Activated CD4-positive, alpha-beta T cell treated with anti-CD3 and anti-CD28 coated beads, Interleukin-2, amount 50 U/mL, for 24 hours (primary cell): ENCODE results near the gene CSTB.

Source experiments
- DNase-seq, 2 donors: peaks; one replicate each; pipeline ENCODE4 v3.0.0-alpha.2; 2020; ENCODE audit warnings: low read depth in 1 of 2, low spot score in 1 of 2

The CSTB gene

GRCh38 chr21:43793243-43793642 is 17.1 kb upstream of the CSTB start:
- no peak for DNase-seq

GRCh38 chr21:43792406-43792805 is 16.3 kb upstream of the CSTB start:
- DNase-seq: no peak

- no peak for DNase-seq
These were observed 14.0 kb upstream of the CSTB start for GRCh38 chr21:43790010-43790524.

GRCh38 chr21:43789276-43790009 is 13.3 kb upstream of the CSTB start, which contains the start of gene RRP1:
RRP1 (plus strand) TSS chr21:43789577; CDS start chr21:43789630, 53 bp downstream.
- peak; percentile 88 to 93 for DNase-seq

GRCh38 chr21:43786807-43787440 is 10.8 kb upstream of the CSTB start:
- DNase-seq: no peak

GRCh38 chr21:43786300-43786806 is 10.2 kb upstream of the CSTB start:
- no peak for DNase-seq

GRCh38 chr21:43785134-43785533 is 9.0 kb upstream of the CSTB start:
- DNase-seq: no peak

- DNase-seq: no peak
These were observed 7.1 kb upstream of the CSTB start for GRCh38 chr21:43783098-43783700.

- DNase-seq: no peak
These were observed 6.5 kb upstream of the CSTB start for GRCh38 chr21:43782431-43783097.

GRCh38 chr21:43781846-43782245 is 5.7 kb upstream of the CSTB start:
- no peak for DNase-seq

GRCh38 chr21:43779660-43780059 is 3.6 kb upstream of the CSTB start:
- no peak for DNase-seq

- no peak for DNase-seq
These were observed 2.6 kb upstream of the CSTB start for GRCh38 chr21:43778469-43779335.

GRCh38 chr21:43777953-43778352 is 1.8 kb upstream of the CSTB start:
- DNase-seq: no peak

GRCh38 chr21:43775190-43775589 is 918 bp downstream of the CSTB start:
- no peak for DNase-seq

- DNase-seq: no peak
These were observed 1.9 kb downstream of the CSTB start for GRCh38 chr21:43774163-43774562.

GRCh38 chr21:43772425-43772821 is 3.7 kb downstream of the CSTB start:
- no peak for DNase-seq

- DNase-seq: no peak
These were observed 4.2 kb downstream of the CSTB start for GRCh38 chr21:43771698-43772424.

GRCh38 chr21:43771199-43771675 is 4.9 kb downstream of the CSTB start:
- DNase-seq: no peak

GRCh38 chr21:43770066-43770655 is 5.9 kb downstream of the CSTB start:
- DNase-seq: no peak
